Calu3 (cell line): Measurements from ENCODE around the gene GCA. TPM values are rescaled to one million over a fixed set of nuclear protein-coding genes. Genes with fewer than 3 reads are reported as not detected.

ENCODE experiments used
- Bru-seq: library from RNA; stranded (reverse); fragments of 400-500 nt; gene quantifications from one replicate; lab custom pipeline; 2021; lab: Mats Ljungman, UMichigan
- BruChase-seq, 2 experiments: library from RNA; stranded (reverse); fragments of 400-500 nt; gene quantifications; one replicate each; lab custom pipeline; 2021; lab: Mats Ljungman, UMichigan
- BruUV-seq: library from RNA; stranded (reverse); fragments of 400-500 nt; replicated peaks from 2 replicates; lab custom pipeline; 2021; lab: Mats Ljungman, UMichigan
- CTCF ChIA-PET: fragments of 300-600 bp; sonication (Branson Sonifier 250); formaldehyde crosslinking; loops from one replicate; lab custom pipeline; 2022; ENCODE audit warnings: antibody characterized with exemption; lab: Charles Lee
- DNase-seq: peaks from one replicate; pipeline ENCODE4 v3.0.0; 2022
- H3K27ac Mint-ChIP-seq: one replicate; pipeline ENCODE4 v1.8.0; 2022; ENCODE audit warnings: mixed read lengths; ENCODE audit not compliant: unreplicated experiment
- H3K27me3 Mint-ChIP-seq: one replicate; pipeline ENCODE4 v1.8.0; 2022; ENCODE audit warnings: mixed read lengths; ENCODE audit not compliant: unreplicated experiment
- H3K36me3 Mint-ChIP-seq: one replicate; pipeline ENCODE4 v1.8.0; 2022; ENCODE audit warnings: mild to moderate bottlenecking, moderate library complexity, mixed read lengths; ENCODE audit not compliant: insufficient read depth, unreplicated experiment
- H3K4me1 Mint-ChIP-seq: one replicate; pipeline ENCODE4 v1.8.0; 2022; ENCODE audit warnings: mild to moderate bottlenecking, low read depth, mixed read lengths; ENCODE audit not compliant: unreplicated experiment
- H3K4me3 Mint-ChIP-seq: one replicate; pipeline ENCODE4 v1.8.0; 2022; ENCODE audit warnings: mild to moderate bottlenecking, low read depth, moderate library complexity, mixed read lengths; ENCODE audit not compliant: unreplicated experiment
- H3K9me3 Mint-ChIP-seq: one replicate; pipeline ENCODE4 v1.8.0; 2022; ENCODE audit warnings: low read depth, mixed read lengths; ENCODE audit not compliant: unreplicated experiment
- intact Hi-C: fragments of 100-400 bp; cut with micrococcal nuclease; formaldehyde crosslinking; loops from one replicate; pipeline ENCODE4 v1.10.0; 2022; ENCODE audit not compliant: unreplicated experiment
- long read RNA-seq: library from polyadenylated mRNA; stranded (forward); transcript quantifications from one replicate; pipeline ENCODE4 v2.0.0, GENCODE V29; 2022
- total RNA-seq: library from RNA; stranded (reverse); gene quantifications from 2 replicates; pipeline ENCODE4 v1.2.3, GENCODE V29; 2022
- TF ChIP-seq, protein P1 (sequence below): fragments of 200-600 bp; IDR thresholded peaks from one replicate; pipeline ENCODE4 v1.8.0; 2022; ENCODE audit warnings: antibody characterized with exemption; ENCODE audit not compliant: unreplicated experiment

Gene GCA, protein sequence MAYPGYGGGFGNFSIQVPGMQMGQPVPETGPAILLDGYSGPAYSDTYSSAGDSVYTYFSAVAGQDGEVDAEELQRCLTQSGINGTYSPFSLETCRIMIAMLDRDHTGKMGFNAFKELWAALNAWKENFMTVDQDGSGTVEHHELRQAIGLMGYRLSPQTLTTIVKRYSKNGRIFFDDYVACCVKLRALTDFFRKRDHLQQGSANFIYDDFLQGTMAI
- total RNA-seq (51.2 and 57.5 TPM in 2 replicates), Bru-seq, nascent RNA (percentile 89 among the genes with signal in this experiment), BruChase-seq, experiment 1, labeled RNA remaining after a 6-hour chase (percentile 81 among the genes with signal in this experiment), BruChase-seq, experiment 2, labeled RNA remaining after a 2-hour chase (percentile 85 among the genes with signal in this experiment)
- long read RNA-seq, transcript GCA-204 (8 exons, 1,992 nt) = major isoform, 54 of 97 reads
- long read RNA-seq, partial matches to known transcripts = 4 of 97 reads
- long read RNA-seq, other reads (novel, unspliced or antisense) = 38 of 97 reads

DNA sequence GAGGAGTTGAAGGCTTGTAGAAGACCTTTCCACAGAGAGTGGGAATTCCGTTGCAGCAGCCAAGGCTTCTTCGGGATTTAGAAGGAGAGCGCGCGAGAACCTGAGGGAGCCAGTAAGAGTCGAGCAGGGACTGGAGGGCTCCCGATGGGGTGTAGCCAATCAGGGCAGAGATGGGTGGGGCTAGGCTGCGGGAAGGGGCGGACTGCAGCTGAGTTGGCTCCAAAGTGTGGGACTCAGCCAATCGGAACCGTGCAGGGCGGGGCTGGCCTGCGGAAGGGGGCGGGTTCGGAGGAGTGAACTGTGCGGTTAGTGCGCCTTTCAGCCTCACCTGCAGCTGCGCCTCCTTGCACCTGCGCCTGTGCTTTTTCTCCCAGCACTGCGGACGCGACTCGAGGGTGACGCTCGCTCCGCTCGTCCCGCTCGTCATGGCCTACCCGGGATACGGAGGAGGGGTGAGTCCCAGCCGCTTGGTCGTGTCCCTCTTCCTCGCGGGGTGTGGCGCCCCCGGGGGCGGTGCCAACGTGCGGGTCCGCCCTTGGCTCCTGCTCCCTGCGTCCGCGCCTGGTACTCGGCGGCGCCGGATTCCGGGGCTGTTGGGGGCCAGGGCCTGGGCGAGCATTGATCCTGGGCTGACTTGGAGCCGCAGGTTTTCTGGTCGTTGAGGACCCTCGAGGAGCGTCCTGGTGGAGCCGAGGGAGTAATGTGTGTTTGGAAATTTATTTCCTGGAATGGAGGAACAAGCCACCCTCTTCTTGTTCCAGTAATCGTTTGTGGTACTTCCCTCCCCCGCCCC lies at the start of gene GCA:
GCA (plus strand) TSS at position 309 of the 793 bp plus-strand sequence; CDS start at position 426, 117 bp downstream.
- Mint-ChIP-seq H3K4me3 (peak within 1 kb of the TSS; percentile 84), H3K36me3 (peaks cover 20% of the 10 kb centered on the region), H3K27ac (peak within 1 kb of the TSS; percentile 93), H3K9me3 (no peaks in the 10 kb centered on the region), H3K27me3 (no peaks in the 10 kb centered on the region), H3K4me1 (no peaks in the 10 kb centered on the region)
- TF ChIP-seq, protein P1, sequence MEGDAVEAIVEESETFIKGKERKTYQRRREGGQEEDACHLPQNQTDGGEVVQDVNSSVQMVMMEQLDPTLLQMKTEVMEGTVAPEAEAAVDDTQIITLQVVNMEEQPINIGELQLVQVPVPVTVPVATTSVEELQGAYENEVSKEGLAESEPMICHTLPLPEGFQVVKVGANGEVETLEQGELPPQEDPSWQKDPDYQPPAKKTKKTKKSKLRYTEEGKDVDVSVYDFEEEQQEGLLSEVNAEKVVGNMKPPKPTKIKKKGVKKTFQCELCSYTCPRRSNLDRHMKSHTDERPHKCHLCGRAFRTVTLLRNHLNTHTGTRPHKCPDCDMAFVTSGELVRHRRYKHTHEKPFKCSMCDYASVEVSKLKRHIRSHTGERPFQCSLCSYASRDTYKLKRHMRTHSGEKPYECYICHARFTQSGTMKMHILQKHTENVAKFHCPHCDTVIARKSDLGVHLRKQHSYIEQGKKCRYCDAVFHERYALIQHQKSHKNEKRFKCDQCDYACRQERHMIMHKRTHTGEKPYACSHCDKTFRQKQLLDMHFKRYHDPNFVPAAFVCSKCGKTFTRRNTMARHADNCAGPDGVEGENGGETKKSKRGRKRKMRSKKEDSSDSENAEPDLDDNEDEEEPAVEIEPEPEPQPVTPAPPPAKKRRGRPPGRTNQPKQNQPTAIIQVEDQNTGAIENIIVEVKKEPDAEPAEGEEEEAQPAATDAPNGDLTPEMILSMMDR = no peak
- peak; percentile 99 for DNase-seq
- no TSS peak for BruUV-seq
- intact Hi-C loops = no loop called here
- CTCF ChIA-PET = interaction anchor here (1.5 kb wide), 1 partner anchor 25 kb away, joined by 4 read pairs; the partner anchor contains the start of gene IFIH1

DNA sequence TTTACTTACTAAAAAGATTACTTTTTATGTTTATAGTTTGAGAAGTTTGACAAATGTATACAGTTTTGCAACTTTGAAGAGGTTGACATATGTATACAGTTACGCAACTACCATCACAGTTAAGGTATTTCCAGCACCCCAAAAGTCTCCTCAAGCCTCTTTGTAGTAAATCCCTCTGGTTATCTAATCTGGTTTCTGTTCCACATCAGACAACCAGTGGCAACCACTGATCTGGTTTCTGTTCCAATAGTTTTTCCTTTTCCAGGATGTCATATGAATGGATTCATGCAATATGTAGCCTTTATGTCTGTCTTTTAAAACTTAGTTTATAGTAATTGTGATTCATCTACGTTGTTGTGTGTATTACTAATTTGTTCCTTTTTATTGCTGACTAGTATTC lies 48.9 kb upstream of the GCA start:
- Mint-ChIP-seq H3K36me3 (no peaks in the 10 kb centered on the region), H3K27ac (no peak overlapping the region), H3K27me3 (no peaks in the 10 kb centered on the region), H3K4me3 (no peak overlapping the region), H3K4me1 (peaks cover 25% of the 10 kb centered on the region), H3K9me3 (no peaks in the 10 kb centered on the region)
- TF ChIP-seq, protein P1 = no peak
- no TSS peak for BruUV-seq
- CTCF ChIA-PET = no interaction called here
- no peak for DNase-seq
- intact Hi-C loops = no loop called here

DNA sequence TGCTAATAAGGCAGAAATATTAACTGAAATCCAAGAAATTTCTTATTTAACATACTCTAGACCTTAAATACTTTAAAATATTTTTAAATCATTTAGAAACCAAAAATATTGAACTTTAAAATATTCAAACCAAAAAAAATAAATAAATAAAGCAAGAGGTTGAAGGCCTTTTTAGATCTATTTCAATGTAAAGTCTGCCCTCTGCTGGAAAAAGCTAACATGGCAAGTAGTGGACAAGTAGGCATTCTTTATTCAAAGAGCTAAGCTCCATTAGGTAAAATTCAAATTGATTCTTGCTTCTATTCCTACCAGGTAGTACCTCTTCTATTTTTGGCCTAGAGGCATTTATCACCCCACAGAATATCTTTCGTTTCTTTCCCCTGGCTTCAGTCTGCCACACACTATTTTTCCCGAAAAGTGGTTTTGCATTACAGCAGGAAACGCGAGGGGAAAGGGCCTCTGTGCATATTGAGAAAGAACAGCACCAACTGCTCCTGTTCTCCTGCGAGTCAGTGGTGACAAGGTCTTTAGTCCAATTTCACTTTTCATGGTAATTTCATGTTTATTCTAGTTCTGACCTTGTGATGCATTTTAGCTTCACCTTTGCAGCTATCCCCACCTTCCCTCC lies 45.9 kb upstream of the GCA start:
- intact Hi-C loops = loop anchor here (1.0 kb wide), 1 partner anchor 77 kb away; no protein-coding TSS in a partner anchor
- Mint-ChIP-seq H3K4me3 (no peak overlapping the region), H3K27ac (no peak overlapping the region), H3K27me3 (no peaks in the 10 kb centered on the region), H3K36me3 (no peaks in the 10 kb centered on the region), H3K9me3 (no peaks in the 10 kb centered on the region), H3K4me1 (peaks cover under 1% of the 10 kb centered on the region)
- DNase-seq = peak; percentile 65
- BruUV-seq = no TSS peak
- TF ChIP-seq, protein P1 = peak; percentile 72
- CTCF ChIA-PET = interaction anchor here (0.7 to 2.8 kb wide), 8 partner anchors 20 to 145 kb away, joined by 3 to 41 read pairs (median 4); partner anchors contain the start of gene IFIH1
